ENCODE results near the gene RABGAP1L.

DNA sequence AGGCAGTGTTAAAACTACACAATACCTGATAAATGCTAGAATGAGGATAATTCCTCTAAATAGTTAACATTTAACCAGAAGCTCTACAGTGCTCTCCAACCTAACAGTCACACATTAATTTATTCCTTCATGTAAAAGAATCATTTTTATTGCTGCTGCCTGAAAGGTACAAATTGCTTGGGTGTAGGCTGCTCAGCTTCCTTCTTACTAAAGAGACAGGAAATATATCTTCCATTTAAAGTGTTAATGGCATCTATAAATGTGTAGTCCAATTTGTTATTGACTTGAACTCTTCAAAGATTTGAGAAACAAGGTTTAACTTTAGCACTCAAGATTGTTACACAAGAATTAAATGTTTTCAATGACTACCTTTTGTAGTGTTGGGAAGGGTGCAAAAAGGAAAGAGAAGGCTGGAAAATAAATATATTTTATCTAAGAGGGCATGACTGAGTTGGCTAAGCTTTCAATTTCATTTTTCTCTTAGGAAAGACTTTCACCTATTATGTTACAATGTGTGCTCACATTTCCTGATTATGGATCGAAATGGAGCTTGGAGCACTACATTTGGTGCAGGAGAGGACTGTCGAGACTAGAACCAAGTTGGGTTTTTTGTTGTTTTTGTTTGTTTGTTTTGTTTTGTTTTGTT is 734.9 kb downstream of the RABGAP1L start:
- TF ChIP-seq EZH2 (IDR thresholded peaks at IDR 0.05) (no peak), POLR2AphosphoS5 (IDR thresholded peaks at IDR 0.05; ENCODE audit: borderline replicate concordance, low read depth, low read length) (no peak), FOXP2 (optimal IDR thresholded peaks at IDR 0.05; ENCODE audit: control extremely low read depth, extremely low read length, insufficient read depth) (no peak)
